NCI-H1930 (cell line): ENCODE data around the gene CAMSAP3.
"Not testable (repeated sequence)": the region's sequence is repeated elsewhere in the genome, so short reads cannot be mapped to it uniquely, and the experiment has no call there.

Experiments
- DNase-seq, 2 experiments: peaks; one replicate each; lab custom pipeline; 2025; lab: John Stamatoyannopoulos, UW

Gene CAMSAP3

GRCh38 chr19:7633698-7634097, 38.0 kb downstream of the CAMSAP3 start, which contains the start of gene PCP2:
Gene PCP2, minus strand, starts transcription at chr19:7633719. Its CDS starts 262 bp downstream, at chr19:7633457.
- no peak for DNase-seq

- no peak for DNase-seq
Measured at GRCh38 chr19:7635670-7636069, 40.0 kb downstream of the CAMSAP3 start.

- no peak for DNase-seq
Measured at GRCh38 chr19:7636317-7636690, 40.6 kb downstream of the CAMSAP3 start.

GRCh38 chr19:7636691-7637373, 41.2 kb downstream of the CAMSAP3 start, which contains the start of gene STXBP2:
Gene STXBP2, plus strand, starts transcription at chr19:7637110. Its CDS starts 40 bp downstream, at chr19:7637150.
- peak; percentile 31 to 76 for DNase-seq

- no peak for DNase-seq
Measured at GRCh38 chr19:7637374-7638256, 42.0 kb downstream of the CAMSAP3 start.

- no peak for DNase-seq
Measured at GRCh38 chr19:7638802-7639465, 43.3 kb downstream of the CAMSAP3 start.

GRCh38 chr19:7639863-7640348, 44.2 kb downstream of the CAMSAP3 start:
- DNase-seq, result no peak

- DNase-seq, result no peak
Measured at GRCh38 chr19:7640803-7641202, 45.1 kb downstream of the CAMSAP3 start.

GRCh38 chr19:7641290-7642276, 45.9 kb downstream of the CAMSAP3 start:
- DNase-seq, result no peak

GRCh38 chr19:7642295-7643030, 46.8 kb downstream of the CAMSAP3 start:
- no peak for DNase-seq

- DNase-seq, result no peak
Measured at GRCh38 chr19:7643031-7643415, 47.4 kb downstream of the CAMSAP3 start.

GRCh38 chr19:7643629-7644549, 48.2 kb downstream of the CAMSAP3 start:
- not testable (repeated sequence) for DNase-seq

GRCh38 chr19:7644550-7644877, 48.9 kb downstream of the CAMSAP3 start:
- no peak for DNase-seq

GRCh38 chr19:7645163-7645562, 49.5 kb downstream of the CAMSAP3 start:
- no peak for DNase-seq

- no peak for DNase-seq
Measured at GRCh38 chr19:7645656-7646425, 50.2 kb downstream of the CAMSAP3 start.

GRCh38 chr19:7646426-7646700, 50.7 kb downstream of the CAMSAP3 start:
- no peak for DNase-seq

GRCh38 chr19:7647156-7647555, 51.5 kb downstream of the CAMSAP3 start:
- no peak for DNase-seq

GRCh38 chr19:7648265-7649014, 52.8 kb downstream of the CAMSAP3 start:
- no peak for DNase-seq
